A673 (cell line): ENCODE results near the gene PIGO. TPM values are rescaled to one million over a fixed set of nuclear protein-coding genes. Genes with fewer than 3 reads are reported as not detected.

Experiments used
- BruUV-seq: library from RNA; stranded (reverse); fragments of 400-500 nt; replicated peaks from 2 replicates; lab custom pipeline; 2021; lab: Mats Ljungman, UMichigan
- CTCF ChIA-PET: fragments of 300-600 bp; sonication (Branson Sonifier 250); formaldehyde crosslinking; loops from one replicate; lab custom pipeline; 2022; ENCODE audit warnings: antibody characterized with exemption; lab: Charles Lee
- POLR2A ChIA-PET: fragments of 300-600 bp; sonication (Branson Sonifier 250); formaldehyde crosslinking; loops from one replicate; lab custom pipeline; 2022; ENCODE audit warnings: antibody characterized with exemption; ENCODE audit not compliant: low non-redundant PET; lab: Charles Lee
- DNase-seq: peaks from one replicate; pipeline ENCODE4 v3.0.0-alpha.2; 2015; ENCODE audit warnings: low spot score
- H3K27ac ChIP-seq: fragments of 200-600 bp; sonication (generic); 2 replicates; pipeline ENCODE4 v1.5.1; 2016; ENCODE audit warnings: mixed run types, low read depth, mild to moderate bottlenecking, mixed read lengths, antibody characterized with exemption, low read length; ENCODE audit not compliant: poor library complexity, severe bottlenecking
- H3K27me3 ChIP-seq: fragments of 200-600 bp; sonication (generic); replicated peaks from 2 replicates; pipeline ENCODE4 v1.6.1; 2017; ENCODE audit warnings: mixed run types, low read depth, mild to moderate bottlenecking, mixed read lengths, antibody characterized with exemption, low read length; ENCODE audit not compliant: insufficient read depth, poor library complexity
- H3K36me3 ChIP-seq: fragments of 200-600 bp; sonication (generic); 2 replicates; pipeline ENCODE4 v1.6.1; 2016; ENCODE audit warnings: mixed run types, mild to moderate bottlenecking, mixed read lengths, antibody characterized with exemption, low read length; ENCODE audit not compliant: insufficient read depth, poor library complexity, severe bottlenecking
- H3K4me1 ChIP-seq: fragments of 200-600 bp; sonication (generic); 2 replicates; pipeline ENCODE4 v1.6.1; 2017; ENCODE audit warnings: mixed run types, mild to moderate bottlenecking, mixed read lengths, antibody characterized with exemption, low read length; ENCODE audit not compliant: insufficient read depth, poor library complexity, severe bottlenecking
- H3K4me3 ChIP-seq: fragments of 200-600 bp; sonication (generic); 2 replicates; pipeline ENCODE4 v1.5.1; 2016; ENCODE audit warnings: low read depth, mixed run types, mild to moderate bottlenecking, mixed read lengths, low read length; ENCODE audit not compliant: poor library complexity, severe bottlenecking
- H3K9me3 ChIP-seq: fragments of 200-600 bp; sonication (generic); 2 replicates; pipeline ENCODE4 v1.6.1; 2016; ENCODE audit warnings: mixed run types, low read depth, mild to moderate bottlenecking, mixed read lengths, antibody characterized with exemption, low read length; ENCODE audit not compliant: poor library complexity, severe bottlenecking
- CTCF ChIP-seq: fragments of 300-800, 200-600 bp; sonication (generic); conservative IDR thresholded peaks from 2 replicates; pipeline ENCODE4 v1.5.1; 2017; ENCODE audit warnings: low read depth, mild to moderate bottlenecking, antibody characterized with exemption, low read length, moderate library complexity, mixed read lengths
- EZH2 ChIP-seq: fragments of 200-600 bp; sonication (generic); IDR thresholded peaks from 2 replicates; pipeline ENCODE4 v1.6.1; 2017; ENCODE audit warnings: borderline replicate concordance, low read depth, mild to moderate bottlenecking, mixed read lengths, antibody characterized with exemption, low read length; ENCODE audit not compliant: poor library complexity, severe bottlenecking
- intact Hi-C: fragments of 100-400 bp; cut with micrococcal nuclease; formaldehyde crosslinking; loops from one replicate; pipeline ENCODE4 v1.10.0; 2022; ENCODE audit not compliant: unreplicated experiment
- total RNA-seq: library from RNA; stranded (reverse); gene quantifications from 2 replicates; pipeline ENCODE4 v1.2.3, GENCODE V29; 2021

PIGO gene
- total RNA-seq, 1 experiment from 2014 or later = 32.9 TPM

GRCh38 chr9:35136866-35137265 lies 40.5 kb upstream of the PIGO start:
- Histone ChIP-seq H3K27me3 (no peaks in the 10 kb centered on the region), H3K36me3 (no peaks in the 10 kb centered on the region), H3K4me1 (no peaks in the 10 kb centered on the region), H3K27ac (no peak overlapping the region), H3K4me3 (no peak overlapping the region), H3K9me3 (peaks cover 4% of the 10 kb centered on the region)
- DNase-seq = no peak
- no peak for TF ChIP-seq CTCF
- no peak for TF ChIP-seq EZH2
- CTCF ChIA-PET = no interaction called here
- intact Hi-C loops = no loop called here
- POLR2A ChIA-PET = no interaction called here
- BruUV-seq = no TSS peak

- BruUV-seq = no TSS peak
- DNase-seq = no peak
- Histone ChIP-seq H3K4me1 (no peaks in the 10 kb centered on the region), H3K27ac (no peak overlapping the region), H3K36me3 (no peaks in the 10 kb centered on the region), H3K4me3 (no peak overlapping the region), H3K9me3 (peaks cover 6% of the 10 kb centered on the region), H3K27me3 (no peaks in the 10 kb centered on the region)
- intact Hi-C loops = no loop called here
- ChIA-PET CTCF (no interaction called here), POLR2A (no interaction called here)
- TF ChIP-seq CTCF = no peak
- TF ChIP-seq EZH2 = no peak
Observed at GRCh38 chr9:35135988-35136387, 39.6 kb upstream of the PIGO start.

GRCh38 chr9:35134920-35135319 lies 38.5 kb upstream of the PIGO start:
- H3K36me3 ChIP-seq = no peaks in the 10 kb centered on the region
- H3K27me3 ChIP-seq = no peaks in the 10 kb centered on the region
- H3K4me1 ChIP-seq = no peaks in the 10 kb centered on the region
- intact Hi-C loops = no loop called here
- ChIA-PET CTCF (no interaction called here), POLR2A (no interaction called here)
- H3K9me3 ChIP-seq = peaks cover 6% of the 10 kb centered on the region
- H3K4me3 ChIP-seq = no peak overlapping the region
- no peak overlapping the region for H3K27ac ChIP-seq
- TF ChIP-seq CTCF (no peak), EZH2 (no peak)
- no TSS peak for BruUV-seq
- no peak for DNase-seq
